MCF 10A (cell line): ENCODE results near the gene TCEANC2. TPM values are rescaled to one million over a fixed set of nuclear protein-coding genes. Genes with fewer than 3 reads are reported as not detected.
A peak's percentile ranks its signal among the peaks of the same experiment; 100 is the strongest.

ENCODE experiments used
- BruUV-seq: library from RNA; stranded (reverse); fragments of 400-500 nt; replicated peaks from 2 replicates; lab custom pipeline; 2021; lab: Mats Ljungman, UMichigan
- CTCF ChIA-PET: fragments of 300-600 bp; sonication (Branson Sonifier 250); formaldehyde crosslinking; extraction: SDS; loops from one replicate; lab custom pipeline; 2021; ENCODE audit warnings: antibody characterized with exemption, inconsistent platforms; lab: Yijun Ruan, JAX
- POLR2A ChIA-PET: fragments of 300-600, 350-650 bp; sonication (Branson Sonifier 250); formaldehyde crosslinking; extraction: SDS; loops from one replicate; lab custom pipeline; 2020; ENCODE audit warnings: antibody characterized with exemption, inconsistent platforms; lab: Yijun Ruan, JAX
- DNase-seq: peaks from one replicate; pipeline ENCODE4 v3.0.0-alpha.2; 2018; ENCODE audit not compliant: unreplicated experiment
- H3K27ac Mint-ChIP-seq: one replicate; pipeline ENCODE4 v1.8.0; 2022; ENCODE audit warnings: mild to moderate bottlenecking, low read depth, mixed read lengths; ENCODE audit not compliant: unreplicated experiment
- H3K27me3 Mint-ChIP-seq: one replicate; pipeline ENCODE4 v1.8.0; 2022; ENCODE audit warnings: mixed read lengths; ENCODE audit not compliant: insufficient read depth, unreplicated experiment
- H3K36me3 Mint-ChIP-seq: one replicate; pipeline ENCODE4 v1.8.0; 2022; ENCODE audit warnings: mild to moderate bottlenecking, moderate library complexity, mixed read lengths; ENCODE audit not compliant: insufficient read depth, unreplicated experiment
- H3K4me1 Mint-ChIP-seq: one replicate; pipeline ENCODE4 v1.8.0; 2022; ENCODE audit warnings: mixed read lengths; ENCODE audit not compliant: insufficient read depth, unreplicated experiment
- H3K4me3 Mint-ChIP-seq: one replicate; pipeline ENCODE4 v1.8.0; 2022; ENCODE audit warnings: mild to moderate bottlenecking, moderate library complexity, mixed read lengths; ENCODE audit not compliant: unreplicated experiment
- H3K9me3 Mint-ChIP-seq: one replicate; pipeline ENCODE4 v1.8.0; 2022; ENCODE audit warnings: mixed read lengths; ENCODE audit not compliant: unreplicated experiment
- CTCF ChIP-seq: fragments of 200-600 bp; IDR thresholded peaks from one replicate; pipeline ENCODE4 v1.8.0; 2022; ENCODE audit warnings: antibody characterized with exemption, mild to moderate bottlenecking; ENCODE audit not compliant: unreplicated experiment
- intact Hi-C: fragments of 100-400 bp; cut with micrococcal nuclease; formaldehyde crosslinking; loops from 2 replicates; pipeline ENCODE4 v1.14.1; 2022
- total RNA-seq: library from RNA; stranded (reverse); gene quantifications from 2 replicates; pipeline ENCODE4 v1.2.3, GENCODE V29; 2022

Gene TCEANC2
- total RNA-seq, 1 experiment from 2014 or later, result 3.6 TPM

- Mint-ChIP-seq H3K9me3 (no peaks in the 10 kb centered on the region), H3K4me1 (no peaks in the 10 kb centered on the region), H3K27me3 (no peaks in the 10 kb centered on the region), H3K36me3 (peaks cover 45% of the 10 kb centered on the region), H3K4me3 (no peak overlapping the region), H3K27ac (no peak overlapping the region)
- no TSS peak for BruUV-seq
- POLR2A ChIA-PET, result interaction anchor here (1.1 to 1.3 kb wide), 2 partner anchors 15 to 97 kb away, joined by 4 read pairs; no protein-coding TSS in a partner anchor
- DNase-seq, result no peak
- CTCF ChIA-PET, result interaction anchor here (0.7 to 0.9 kb wide), 2 partner anchors 11 to 81 kb away, joined by 3 to 4 read pairs; no protein-coding TSS in a partner anchor
- TF ChIP-seq CTCF, result no peak
- intact Hi-C loops, result no loop called here
Measured at GRCh38 chr1:54028306-54029251, 24.8 kb upstream of the TCEANC2 start.

- H3K4me1 Mint-ChIP-seq, result peaks cover 7% of the 10 kb centered on the region
- POLR2A ChIA-PET, result interaction anchor here (1.8 kb wide), 1 partner anchor 11 kb away, joined by 6 read pairs; no protein-coding TSS in a partner anchor
- BruUV-seq, result no TSS peak
- no peaks in the 10 kb centered on the region for H3K27me3 Mint-ChIP-seq
- intact Hi-C loops, result no loop called here
- peaks cover 91% of the 10 kb centered on the region for H3K36me3 Mint-ChIP-seq
- CTCF ChIA-PET, result no interaction called here
- H3K9me3 Mint-ChIP-seq, result no peaks in the 10 kb centered on the region
- DNase-seq, result no peak
- no peak for TF ChIP-seq CTCF
- H3K4me3 Mint-ChIP-seq, result no peak overlapping the region
- H3K27ac Mint-ChIP-seq, result peak overlapping the region; percentile 11
Measured at GRCh38 chr1:54037476-54037875, 15.9 kb upstream of the TCEANC2 start.

- H3K27me3 Mint-ChIP-seq, result no peaks in the 10 kb centered on the region
- POLR2A ChIA-PET, result interaction anchor here (0.6 to 6.3 kb wide), 3 partner anchors 10 to 522 kb away, joined by 3 to 30 read pairs (median 4); partner anchors contain the start of genes TCEANC2 and TMEM59
- no peak overlapping the region for H3K27ac Mint-ChIP-seq
- CTCF ChIA-PET, result interaction anchor here (0.5 to 0.9 kb wide), 2 partner anchors 10 to 44 kb away, joined by 3 read pairs; no protein-coding TSS in a partner anchor
- peaks cover 74% of the 10 kb centered on the region for H3K36me3 Mint-ChIP-seq
- DNase-seq, result no peak
- no peaks in the 10 kb centered on the region for H3K9me3 Mint-ChIP-seq
- BruUV-seq, result no TSS peak
- peaks cover 13% of the 10 kb centered on the region for H3K4me1 Mint-ChIP-seq
- no peak overlapping the region for H3K4me3 Mint-ChIP-seq
- no peak for TF ChIP-seq CTCF
- intact Hi-C loops, result no loop called here
Measured at GRCh38 chr1:54041806-54042205, 11.6 kb upstream of the TCEANC2 start.

GRCh38 chr1:54045496-54045895 is 7.9 kb upstream of the TCEANC2 start:
- H3K4me3 Mint-ChIP-seq, result no peak overlapping the region
- no peak for TF ChIP-seq CTCF
- no peaks in the 10 kb centered on the region for H3K27me3 Mint-ChIP-seq
- CTCF ChIA-PET, result interaction anchor here (0.6 kb wide), 2 partner anchors 120 to 135 kb away, joined by 3 to 5 read pairs; no protein-coding TSS in a partner anchor
- H3K36me3 Mint-ChIP-seq, result peaks cover 45% of the 10 kb centered on the region
- BruUV-seq, result no TSS peak
- H3K27ac Mint-ChIP-seq, result no peak overlapping the region
- POLR2A ChIA-PET, result interaction anchor here (0.8 to 1.4 kb wide), 3 partner anchors 9 to 100 kb away, joined by 3 read pairs; partner anchors contain the start of genes IFT25 and LRRC42
- H3K9me3 Mint-ChIP-seq, result no peaks in the 10 kb centered on the region
- H3K4me1 Mint-ChIP-seq, result peaks cover 6% of the 10 kb centered on the region
- no peak for DNase-seq
- intact Hi-C loops, result no loop called here
